ENCODE data around the gene FREM2.

FREM2 gene

DNA sequence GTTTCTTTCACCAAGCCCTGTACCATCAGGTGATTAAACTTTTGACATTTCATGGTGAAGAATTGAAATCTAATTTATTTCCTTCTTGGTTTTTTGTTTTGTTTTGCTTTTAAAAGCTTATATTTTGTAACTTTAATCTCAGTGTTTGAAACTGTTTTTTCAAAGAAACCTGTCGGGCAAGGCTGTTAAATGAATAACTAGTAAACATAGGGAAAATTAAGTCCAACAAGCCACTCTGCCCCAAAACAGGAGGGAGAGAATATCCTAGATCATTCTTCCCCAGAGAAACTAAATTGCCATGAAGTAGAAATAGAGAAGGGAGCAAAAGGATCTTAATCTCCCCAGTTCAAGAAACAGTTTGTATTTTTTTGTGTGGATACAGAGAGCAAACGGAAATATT lies 98.2 kb downstream of the FREM2 start:
- no peak overlapping the region for H2AFZ ChIP-seq (ENCODE audit: low read depth, low read length)
- no peak overlapping the region for H2BK15ac ChIP-seq (ENCODE audit: low read depth, poor library complexity, severe bottlenecking)
- no peak overlapping the region for H2BK12ac ChIP-seq (ENCODE audit: low read length in 2 of 2)
- peaks cover 2% of the 10 kb centered on the region for H3K4me1 ChIP-seq (ENCODE audit: control insufficient read depth, insufficient read depth, low read depth, low read length)
- no peak overlapping the region for H3K4me2 ChIP-seq (ENCODE audit: low read length, poor library complexity, severe bottlenecking)
- H3K36me3 ChIP-seq (ENCODE audit: control insufficient read depth in 1 of 2, insufficient read depth in 2 of 2, low read depth in 1 of 2, low read length in 2 of 2): no peaks in the 10 kb centered on the region
- no peak overlapping the region for H3K9ac ChIP-seq (ENCODE audit: low read length)
- H2BK120ac ChIP-seq (ENCODE audit: low read depth, low read length): no peak overlapping the region
- 93% methylated on average over 1 of the region's 2 CpGs for WGBS
- H2AK5ac ChIP-seq (ENCODE audit: low read length, severe bottlenecking): no peak overlapping the region
- no peaks in the 10 kb centered on the region for H3K79me1 ChIP-seq (replicated peaks; ENCODE audit: low read length, poor library complexity, severe bottlenecking)
- H3K4ac ChIP-seq (ENCODE audit: low read depth in 1 of 2, low read length in 2 of 2): no peak overlapping the region
- no peak overlapping the region for H3K4me3 ChIP-seq (ENCODE audit: insufficient read depth in 1 of 2, low read depth in 1 of 2, low read length in 2 of 2)
- H3K9me3 ChIP-seq (ENCODE audit: control insufficient read depth, low read length): no peaks in the 10 kb centered on the region
- DNase-seq: no peak
- no peak overlapping the region for H3K18ac ChIP-seq (ENCODE audit: low read depth in 1 of 2, low read length in 2 of 2)
- no peak overlapping the region for H3K23ac ChIP-seq (ENCODE audit: low read length in 2 of 2)
- no peak overlapping the region for H4K8ac ChIP-seq (ENCODE audit: low read length)
- H3K27me3 ChIP-seq (ENCODE audit: control insufficient read depth in 1 of 2, insufficient read depth in 1 of 2, low read length in 2 of 2): no peaks in the 10 kb centered on the region
- no peak overlapping the region for H3K27ac ChIP-seq (ENCODE audit: low read length, poor library complexity, severe bottlenecking)
- no peak overlapping the region for H3K14ac ChIP-seq (ENCODE audit: low read length in 2 of 2)
- H4K91ac ChIP-seq (ENCODE audit: low read length): no peak overlapping the region
- H2BK5ac ChIP-seq (ENCODE audit: low read depth, low read length, poor library complexity, severe bottlenecking): no peak overlapping the region

DNA sequence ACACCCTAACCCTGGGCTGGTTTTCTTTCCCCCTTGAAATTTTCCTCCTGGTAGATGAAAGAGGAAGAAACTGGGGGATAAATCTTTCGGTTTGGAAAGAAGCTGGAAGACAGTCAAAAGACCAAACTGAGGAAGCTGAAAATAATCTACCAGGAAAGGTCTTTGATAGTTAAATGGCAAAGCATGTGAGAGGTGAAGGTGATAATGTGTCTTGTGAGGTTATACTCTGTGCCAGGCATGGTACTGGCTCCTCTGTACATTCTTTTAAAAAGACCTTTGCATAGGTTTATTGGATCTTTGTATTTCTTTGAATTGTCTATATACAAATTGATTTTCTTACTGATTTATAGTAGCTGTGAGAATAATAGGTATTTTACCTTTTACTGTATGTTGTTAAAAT lies 98.6 kb downstream of the FREM2 start:
- no peak overlapping the region for H2BK15ac ChIP-seq (ENCODE audit: low read depth, poor library complexity, severe bottlenecking)
- no peak overlapping the region for H4K91ac ChIP-seq (ENCODE audit: low read length)
- 90% methylated on average over 1 of the region's 1 CpG for WGBS
- no peak overlapping the region for H2AFZ ChIP-seq (ENCODE audit: low read depth, low read length)
- no peak overlapping the region for H3K4ac ChIP-seq (ENCODE audit: low read depth in 1 of 2, low read length in 2 of 2)
- no peak overlapping the region for H3K14ac ChIP-seq (ENCODE audit: low read length in 2 of 2)
- no peak overlapping the region for H3K9ac ChIP-seq (ENCODE audit: low read length)
- H3K4me2 ChIP-seq (ENCODE audit: low read length, poor library complexity, severe bottlenecking): no peak overlapping the region
- H2BK12ac ChIP-seq (ENCODE audit: low read length in 2 of 2): no peak overlapping the region
- H3K79me1 ChIP-seq (replicated peaks; ENCODE audit: low read length, poor library complexity, severe bottlenecking): no peaks in the 10 kb centered on the region
- no peaks in the 10 kb centered on the region for H3K27me3 ChIP-seq (ENCODE audit: control insufficient read depth in 1 of 2, insufficient read depth in 1 of 2, low read length in 2 of 2)
- H3K9me3 ChIP-seq (ENCODE audit: control insufficient read depth, low read length): no peaks in the 10 kb centered on the region
- no peak for DNase-seq
- no peak overlapping the region for H2BK120ac ChIP-seq (ENCODE audit: low read depth, low read length)
- H3K23ac ChIP-seq (ENCODE audit: low read length in 2 of 2): no peak overlapping the region
- no peak overlapping the region for H3K4me3 ChIP-seq (ENCODE audit: insufficient read depth in 1 of 2, low read depth in 1 of 2, low read length in 2 of 2)
- no peak overlapping the region for H2AK5ac ChIP-seq (ENCODE audit: low read length, severe bottlenecking)
- no peak overlapping the region for H4K8ac ChIP-seq (ENCODE audit: low read length)
- H3K18ac ChIP-seq (ENCODE audit: low read depth in 1 of 2, low read length in 2 of 2): no peak overlapping the region
- H2BK5ac ChIP-seq (ENCODE audit: low read depth, low read length, poor library complexity, severe bottlenecking): no peak overlapping the region
- no peaks in the 10 kb centered on the region for H3K36me3 ChIP-seq (ENCODE audit: control insufficient read depth in 1 of 2, insufficient read depth in 2 of 2, low read depth in 1 of 2, low read length in 2 of 2)
- no peak overlapping the region for H3K27ac ChIP-seq (ENCODE audit: low read length, poor library complexity, severe bottlenecking)
- H3K4me1 ChIP-seq (ENCODE audit: control insufficient read depth, insufficient read depth, low read depth, low read length): peaks cover 2% of the 10 kb centered on the region

DNA sequence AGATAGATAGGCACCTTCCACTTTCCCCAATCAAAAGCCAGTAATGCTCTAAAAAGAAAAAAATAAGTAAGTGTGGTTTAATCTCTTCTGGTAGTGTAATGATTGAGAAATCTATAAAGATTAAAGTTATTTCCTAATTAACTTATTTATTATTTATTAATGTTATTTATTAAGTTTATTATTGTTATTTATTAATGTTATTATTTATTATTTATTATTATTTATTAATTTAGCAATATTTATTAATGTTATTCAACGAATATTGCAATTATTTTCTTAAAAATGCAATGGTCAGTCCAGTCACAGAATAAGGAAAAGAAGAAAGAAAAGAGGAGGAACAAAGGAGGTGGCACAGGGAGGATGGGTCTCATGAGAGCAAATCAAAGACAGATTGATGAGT lies 100.7 kb downstream of the FREM2 start:
- Histone ChIP-seq H3K4me3 (ENCODE audit: insufficient read depth in 1 of 2, low read depth in 1 of 2, low read length in 2 of 2) (no peak overlapping the region), H2BK120ac (ENCODE audit: low read depth, low read length) (no peak overlapping the region)
- 40% methylated on average over 1 of the region's 1 CpG for WGBS

DNA sequence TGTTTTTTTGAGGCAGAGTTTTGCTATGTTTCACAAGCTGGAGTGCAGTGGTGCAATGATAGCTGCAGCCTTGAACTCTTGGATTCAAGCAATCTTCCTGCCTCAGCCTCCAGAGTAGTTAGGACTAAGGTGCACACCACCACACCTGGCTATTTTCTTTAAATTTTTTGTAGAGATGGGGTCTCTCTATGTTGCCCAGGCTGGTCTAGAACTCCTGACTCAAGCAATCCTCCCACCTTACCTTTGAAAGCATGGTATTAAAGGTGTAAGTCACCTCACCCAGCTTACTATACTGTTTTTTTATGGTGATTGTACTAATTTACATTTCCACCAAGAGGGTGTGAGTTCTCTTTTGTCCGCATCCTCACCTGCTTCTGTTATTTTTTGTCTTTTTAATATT lies 110.0 kb downstream of the FREM2 start:
- Histone ChIP-seq H3K4me1 (ENCODE audit: control insufficient read depth, insufficient read depth, low read depth, low read length) (no peaks in the 10 kb centered on the region), H3K18ac (ENCODE audit: low read depth in 1 of 2, low read length in 2 of 2) (no peak overlapping the region), H2AFZ (ENCODE audit: low read depth, low read length) (no peak overlapping the region), H2BK120ac (ENCODE audit: low read depth, low read length) (no peak overlapping the region), H3K14ac (ENCODE audit: low read length in 2 of 2) (no peak overlapping the region), H2AK5ac (ENCODE audit: low read length, severe bottlenecking) (no peak overlapping the region), H3K9ac (ENCODE audit: low read length) (no peak overlapping the region), H3K23ac (ENCODE audit: low read length in 2 of 2) (no peak overlapping the region), H3K79me1 (replicated peaks; ENCODE audit: low read length, poor library complexity, severe bottlenecking) (no peaks in the 10 kb centered on the region), H3K36me3 (ENCODE audit: control insufficient read depth in 1 of 2, insufficient read depth in 2 of 2, low read depth in 1 of 2, low read length in 2 of 2) (no peaks in the 10 kb centered on the region), H3K4ac (ENCODE audit: low read depth in 1 of 2, low read length in 2 of 2) (no peak overlapping the region), H3K4me2 (ENCODE audit: low read length, poor library complexity, severe bottlenecking) (no peak overlapping the region), H4K91ac (ENCODE audit: low read length) (no peak overlapping the region), H3K27ac (ENCODE audit: low read length, poor library complexity, severe bottlenecking) (no peak overlapping the region), H3K9me3 (ENCODE audit: control insufficient read depth, low read length) (peaks cover 17% of the 10 kb centered on the region), H4K8ac (ENCODE audit: low read length) (no peak overlapping the region), H2BK12ac (ENCODE audit: low read length in 2 of 2) (no peak overlapping the region), H3K27me3 (ENCODE audit: control insufficient read depth in 1 of 2, insufficient read depth in 1 of 2, low read length in 2 of 2) (no peaks in the 10 kb centered on the region), H2BK15ac (ENCODE audit: low read depth, poor library complexity, severe bottlenecking) (no peak overlapping the region), H3K4me3 (ENCODE audit: insufficient read depth in 1 of 2, low read depth in 1 of 2, low read length in 2 of 2) (no peak overlapping the region), H2BK5ac (ENCODE audit: low read depth, low read length, poor library complexity, severe bottlenecking) (no peak overlapping the region)
- WGBS: no CpG with 5 or more reads among the region's 1 CpG
- DNase-seq: no peak

More for the DNA sequence above, 100.7 kb downstream of the FREM2 start:
- no peak overlapping the region for H4K91ac ChIP-seq (ENCODE audit: low read length)
- no peak overlapping the region for H3K27ac ChIP-seq (ENCODE audit: low read length, poor library complexity, severe bottlenecking)
- no peak overlapping the region for H3K18ac ChIP-seq (ENCODE audit: low read depth in 1 of 2, low read length in 2 of 2)
- no peak overlapping the region for H2BK5ac ChIP-seq (ENCODE audit: low read depth, low read length, poor library complexity, severe bottlenecking)
- H3K79me1 ChIP-seq (replicated peaks; ENCODE audit: low read length, poor library complexity, severe bottlenecking): no peaks in the 10 kb centered on the region
- H3K14ac ChIP-seq (ENCODE audit: low read length in 2 of 2): no peak overlapping the region
- no peak overlapping the region for H2BK12ac ChIP-seq (ENCODE audit: low read length in 2 of 2)
- no peak overlapping the region for H2AK5ac ChIP-seq (ENCODE audit: low read length, severe bottlenecking)
- no peaks in the 10 kb centered on the region for H3K27me3 ChIP-seq (ENCODE audit: control insufficient read depth in 1 of 2, insufficient read depth in 1 of 2, low read length in 2 of 2)
- no peak overlapping the region for H3K23ac ChIP-seq (ENCODE audit: low read length in 2 of 2)
- H3K9ac ChIP-seq (ENCODE audit: low read length): no peak overlapping the region
- H2BK15ac ChIP-seq (ENCODE audit: low read depth, poor library complexity, severe bottlenecking): no peak overlapping the region
- H2AFZ ChIP-seq (ENCODE audit: low read depth, low read length): no peak overlapping the region
- H3K9me3 ChIP-seq (ENCODE audit: control insufficient read depth, low read length): no peaks in the 10 kb centered on the region
- no peak overlapping the region for H3K4me2 ChIP-seq (ENCODE audit: low read length, poor library complexity, severe bottlenecking)
- no peak overlapping the region for H4K8ac ChIP-seq (ENCODE audit: low read length)
- no peaks in the 10 kb centered on the region for H3K36me3 ChIP-seq (ENCODE audit: control insufficient read depth in 1 of 2, insufficient read depth in 2 of 2, low read depth in 1 of 2, low read length in 2 of 2)
- DNase-seq: no peak
- peaks cover 2% of the 10 kb centered on the region for H3K4me1 ChIP-seq (ENCODE audit: control insufficient read depth, insufficient read depth, low read depth, low read length)
- no peak overlapping the region for H3K4ac ChIP-seq (ENCODE audit: low read depth in 1 of 2, low read length in 2 of 2)
